Lung microvascular endothelial cell (primary cell): Measurements from ENCODE around the gene LSM7. TPM values are rescaled to one million over a fixed set of nuclear protein-coding genes. Genes with fewer than 3 reads are reported as not detected.

Experiments used
- DNase-seq, 2 donors: peaks; one replicate each; pipeline versions ENCODE4 v3.0.0 to v3.0.0-alpha.2; 2010; ENCODE audit warnings: low read depth in 2 of 2
- total RNA-seq: library from RNA; depleted of rRNA; stranded (reverse); fragments of >200 nt; gene quantifications from 2 replicates; pipeline ENCODE4 v1.2.1, GENCODE V29; 2014

LSM7 gene
- total RNA-seq = 79.4 and 82.8 TPM in 2 replicates

- peak; percentile 92 to 95 for DNase-seq
These were observed at the start of gene LSM7, which contains the start of gene SPPL2B for GRCh38 chr19:2328401-2329148. Gene LSM7, minus strand, starts transcription at chr19:2328586. Its CDS starts 20 bp downstream, at chr19:2328566. Gene SPPL2B, plus strand, starts transcription at chr19:2328684. Its CDS starts 26 bp downstream, at chr19:2328710.

- no peak for DNase-seq
These were observed 48.6 kb upstream of the LSM7 start for GRCh38 chr19:2376784-2377519.

- DNase-seq = no peak
These were observed 47.2 kb upstream of the LSM7 start for GRCh38 chr19:2375353-2376121.

GRCh38 chr19:2374808-2375207 lies 46.4 kb upstream of the LSM7 start:
- no peak for DNase-seq

GRCh38 chr19:2372076-2372612 lies 43.8 kb upstream of the LSM7 start:
- DNase-seq = no peak

GRCh38 chr19:2371656-2372055 lies 43.3 kb upstream of the LSM7 start:
- peak in 1 of 2 donors; percentile 31 for DNase-seq

- DNase-seq = peak in 1 of 2 donors; percentile 87
These were observed 37.0 kb upstream of the LSM7 start for GRCh38 chr19:2365201-2365970.

- DNase-seq = no peak
These were observed 35.0 kb upstream of the LSM7 start for GRCh38 chr19:2363419-2363818.

GRCh38 chr19:2362970-2363300 lies 34.5 kb upstream of the LSM7 start:
- no peak for DNase-seq

- DNase-seq = no peak
These were observed 33.9 kb upstream of the LSM7 start for GRCh38 chr19:2362046-2362969.

GRCh38 chr19:2361246-2362045 lies 33.1 kb upstream of the LSM7 start:
- no peak for DNase-seq

- DNase-seq = no peak
These were observed 32.4 kb upstream of the LSM7 start for GRCh38 chr19:2360833-2361232.

- DNase-seq = no peak
These were observed 31.8 kb upstream of the LSM7 start, which contains the start of gene TMPRSS9 for GRCh38 chr19:2359992-2360685. Gene TMPRSS9, plus strand, starts transcription at chr19:2360265. Its CDS starts 29,521 bp downstream, at chr19:2389786.

GRCh38 chr19:2358548-2359173 lies 30.3 kb upstream of the LSM7 start:
- no peak for DNase-seq

GRCh38 chr19:2357279-2358206 lies 29.2 kb upstream of the LSM7 start:
- no peak for DNase-seq

- DNase-seq = no peak
These were observed 27.8 kb upstream of the LSM7 start for GRCh38 chr19:2356036-2356646.
